IMR-90 (cell line): ENCODE data around the gene CSRP1. TPM values are rescaled to one million over a fixed set of nuclear protein-coding genes. Genes with fewer than 3 reads are reported as not detected.

Experiments
- ATAC-seq: fragments of 200-7000 bp; cut with Tn5 transposase; 2 replicates; pipeline ENCODE4 v1.9.1; 2020; ENCODE audit warnings: low read depth, mild to moderate bottlenecking, moderate library complexity
- BruUV-seq: library from RNA; stranded (reverse); fragments of 400-500 nt; replicated peaks from 2 replicates; lab custom pipeline; 2021; lab: Mats Ljungman, UMichigan
- CTCF ChIA-PET: fragments of 300-600 bp; formaldehyde crosslinking; extraction: SDS; loops from one replicate; lab custom pipeline; 2021; ENCODE audit warnings: antibody characterized with exemption; lab: Yijun Ruan, JAX
- POLR2A ChIA-PET: fragments of 300-600 bp; sonication (Branson Sonifier 250); formaldehyde crosslinking; loops from one replicate; lab custom pipeline; 2022; ENCODE audit warnings: antibody characterized with exemption; ENCODE audit not compliant: unreplicated experiment; lab: Charles Lee
- DNase-seq: peaks from one replicate; pipeline ENCODE4 v3.0.0; 2013
- H2AFZ ChIP-seq: replicated peaks from 2 replicates; pipeline ENCODE3; 2013; ENCODE audit warnings: low read length, mild to moderate bottlenecking; ENCODE audit not compliant: poor library complexity
- H2AK5ac ChIP-seq: 2 replicates; pipeline ENCODE4 v1.6.1; 2013; ENCODE audit warnings: low read depth, low read length, inconsistent platforms
- H2AK9ac ChIP-seq: replicated peaks from 2 replicates; pipeline ENCODE3; 2013; ENCODE audit warnings: mild to moderate bottlenecking, low read depth, low read length, moderate library complexity; ENCODE audit not compliant: poor library complexity
- H2BK120ac ChIP-seq: 2 replicates; pipeline ENCODE4 v1.6.1; 2013; ENCODE audit warnings: low read depth, low read length, inconsistent platforms
- H2BK15ac ChIP-seq: 3 replicates; pipeline ENCODE4 v1.6.1; 2013; ENCODE audit warnings: low read depth, low read length, inconsistent platforms
- H2BK20ac ChIP-seq: 2 replicates; pipeline ENCODE4 v1.6.1; 2013; ENCODE audit warnings: low read depth, mild to moderate bottlenecking, inconsistent platforms, low read length, moderate library complexity
- H2BK5ac ChIP-seq: 2 replicates; pipeline ENCODE4 v1.6.1; 2013; ENCODE audit warnings: mild to moderate bottlenecking, low read depth, low read length, inconsistent platforms; ENCODE audit not compliant: poor library complexity, severe bottlenecking
- H3K14ac ChIP-seq: replicated peaks from 2 replicates; pipeline ENCODE4 v1.6.1; 2013; ENCODE audit warnings: low read depth, low read length, inconsistent platforms
- H3K18ac ChIP-seq: 2 replicates; pipeline ENCODE4 v1.6.1; 2013; ENCODE audit warnings: low read depth, low read length, control low read depth
- H3K23ac ChIP-seq: 2 replicates; pipeline ENCODE4 v1.6.1; 2013; ENCODE audit warnings: low read depth, low read length, inconsistent platforms
- H3K27ac ChIP-seq: 2 replicates; pipeline ENCODE4 v1.5.1; 2013; ENCODE audit warnings: mild to moderate bottlenecking, control low read depth, low read length; ENCODE audit not compliant: insufficient read depth
- H3K27me3 ChIP-seq: 2 replicates; pipeline ENCODE4 v1.6.1; 2013; ENCODE audit warnings: low read length; ENCODE audit not compliant: control insufficient read depth, insufficient read depth
- H3K36me3 ChIP-seq: 2 replicates; pipeline ENCODE4 v1.6.1; 2013; ENCODE audit warnings: low read length, mixed read lengths; ENCODE audit not compliant: control insufficient read depth, insufficient read depth
- H3K4ac ChIP-seq: 2 replicates; pipeline ENCODE4 v1.6.1; 2013; ENCODE audit warnings: low read depth, low read length, inconsistent platforms
- H3K4me1 ChIP-seq: 2 replicates; pipeline ENCODE4 v1.6.1; 2013; ENCODE audit warnings: low read length, mixed read lengths; ENCODE audit not compliant: control insufficient read depth, insufficient read depth
- H3K4me2 ChIP-seq: 2 replicates; pipeline ENCODE4 v1.6.1; 2013; ENCODE audit warnings: low read depth, mild to moderate bottlenecking, control low read depth, low read length, moderate library complexity
- H3K4me3 ChIP-seq: 2 replicates; pipeline ENCODE4 v1.5.1; 2013; ENCODE audit warnings: low read depth, mild to moderate bottlenecking, control low read depth, low read length, moderate library complexity; ENCODE audit not compliant: insufficient read depth
- H3K56ac ChIP-seq: 2 replicates; pipeline ENCODE4 v1.6.1; 2013; ENCODE audit warnings: low read length, inconsistent platforms; ENCODE audit not compliant: insufficient read depth; ENCODE audit errors: extremely low read depth
- H3K79me1 ChIP-seq, 2 experiments: 2 replicates each; pipeline ENCODE4 v1.6.1; 2013; ENCODE audit warnings: low read length in 2 of 2, inconsistent platforms in 1 of 2, low read depth in 1 of 2
- H3K9ac ChIP-seq: 2 replicates; pipeline ENCODE4 v1.6.1; 2013; ENCODE audit warnings: low read depth, low read length, control low read depth
- H3K9me1 ChIP-seq: 2 replicates; pipeline ENCODE4 v1.6.1; 2013; ENCODE audit warnings: low read length, inconsistent platforms; ENCODE audit not compliant: insufficient read depth
- H3K9me3 ChIP-seq: 2 replicates; pipeline ENCODE4 v1.6.1; 2013; ENCODE audit warnings: low read length; ENCODE audit not compliant: control insufficient read depth, insufficient read depth
- H4K20me1 ChIP-seq: 2 replicates; pipeline ENCODE4 v1.6.1; 2013; ENCODE audit warnings: low read length, inconsistent platforms; ENCODE audit not compliant: insufficient read depth
- H4K5ac ChIP-seq: 2 replicates; pipeline ENCODE4 v1.6.1; 2013; ENCODE audit warnings: mild to moderate bottlenecking, low read depth, low read length, control low read depth
- H4K8ac ChIP-seq, 2 experiments: 2 replicates each; pipeline ENCODE4 v1.6.1; 2013; ENCODE audit warnings: low read depth in 2 of 2, low read length in 2 of 2, control low read depth in 1 of 2, inconsistent platforms in 1 of 2
- H4K91ac ChIP-seq: 2 replicates; pipeline ENCODE4 v1.6.1; 2013; ENCODE audit warnings: low read depth, low read length, inconsistent platforms; ENCODE audit not compliant: insufficient read depth
- BHLHE40 ChIP-seq: fragments of 150-350 bp; IDR thresholded peaks from 2 replicates; pipeline ENCODE4 v1.6.1; 2016; ENCODE audit warnings: mild to moderate bottlenecking, low read depth, low read length
- CEBPB ChIP-seq: IDR thresholded peaks from 2 replicates; pipeline ENCODE4 v1.6.1; 2012; ENCODE audit warnings: low read depth, low read length, improper control_type of control experiment
- CHD1 ChIP-seq: IDR thresholded peaks from 2 replicates; pipeline ENCODE4 v1.6.1; 2012; ENCODE audit warnings: low read depth, low read length, improper control_type of control experiment
- FOS ChIP-seq: fragments of 150-350 bp; IDR thresholded peaks from 2 replicates; pipeline ENCODE4 v1.6.1; 2016; ENCODE audit warnings: low read depth, low read length
- MAFK ChIP-seq: IDR thresholded peaks from 2 replicates; pipeline ENCODE4 v1.6.1; 2012; ENCODE audit warnings: low read depth, low read length, improper control_type of control experiment
- MXI1 ChIP-seq: IDR thresholded peaks from 2 replicates; pipeline ENCODE4 v1.6.1; 2012; ENCODE audit warnings: low read depth, mild to moderate bottlenecking, low read length, moderate library complexity, borderline replicate concordance
- POLR2A ChIP-seq: IDR thresholded peaks from 2 replicates; pipeline ENCODE4 v1.6.1; 2012; ENCODE audit warnings: mild to moderate bottlenecking, low read depth, low read length
- RCOR1 ChIP-seq: IDR thresholded peaks from 2 replicates; pipeline ENCODE4 v1.6.1; 2012; ENCODE audit warnings: mild to moderate bottlenecking, low read length, improper control_type of control experiment; ENCODE audit not compliant: insufficient replicate concordance
- RFX5 ChIP-seq: IDR thresholded peaks from 2 replicates; pipeline ENCODE4 v1.8.0; 2012; ENCODE audit warnings: low read depth, mild to moderate bottlenecking, low read length, moderate library complexity
- SMC3 ChIP-seq: fragments of 150-350 bp; IDR thresholded peaks from 2 replicates; pipeline ENCODE4 v1.6.1; 2016; ENCODE audit warnings: low read depth, mild to moderate bottlenecking, antibody characterized with exemption, low read length, moderate library complexity
- WGBS, 2 experiments: methylation state at CpG; one replicate each; pipeline versions ENCODE4 v1.1.5 to v1.1.7; 2013; ENCODE audit warnings: missing lambda C conversion rate in 2 of 2; ENCODE audit not compliant: insufficient read length in 1 of 2; ENCODE audit errors: extremely low coverage in 2 of 2; 5-methylcytosine and 5-hydroxymethylcytosine counted together
- dilution Hi-C: fragments of 300-500 bp; cut with HindIII; formaldehyde crosslinking; loops from one replicate; pipeline ENCODE4 v1.14.3; 2018; ENCODE audit warnings: low sequenced_read_pairs; ENCODE audit not compliant: unreplicated experiment
- in situ Hi-C: fragments of 300-500 bp; cut with MboI; formaldehyde crosslinking; loops from 3 replicates; pipeline ENCODE4 v1.14.3; 2019; ENCODE audit warnings: low sequenced_read_pairs, inconsistent platforms, mixed read lengths
- intact Hi-C: fragments of 100-400 bp; cut with micrococcal nuclease; formaldehyde crosslinking; loops from 2 replicates; pipeline ENCODE4 v1.10.0; 2022
- polyA plus RNA-seq, 3 experiments: library from polyadenylated mRNA; depleted of rRNA; stranded (reverse); fragments of >200 nt; gene quantifications; 2 replicates each; pipeline ENCODE4 v1.2.3, GENCODE V29; 2012; ENCODE audit warnings: low replicate concordance in 1 of 3
- total RNA-seq: library from RNA; depleted of rRNA; stranded (reverse); fragments of >200 nt; gene quantifications from 2 replicates; pipeline ENCODE4 v1.2.3, GENCODE V29; 2012
- TF ChIP-seq, protein P1 (sequence below): fragments of 150-350 bp; IDR thresholded peaks from 2 replicates; pipeline ENCODE4 v1.6.1; 2017; ENCODE audit warnings: mild to moderate bottlenecking, antibody characterized with exemption, low read length, low read depth
- TF ChIP-seq, protein P2 (sequence below): conservative IDR thresholded peaks from 2 replicates; pipeline ENCODE4 v1.5.1; 2012; ENCODE audit warnings: mild to moderate bottlenecking, low read depth, low read length, improper control_type of control experiment
- TF ChIP-seq, protein P3 (sequence below): fragments of 150-350 bp; IDR thresholded peaks from 2 replicates; pipeline ENCODE4 v1.6.1; 2016; ENCODE audit warnings: low read depth, mild to moderate bottlenecking, low read length, moderate library complexity, borderline replicate concordance

Gene CSRP1
- total and polyA plus RNA-seq, 2 of the 4 experiments (the other 2 are of a cell fraction): 1,037 to 1,498 TPM

DNA sequence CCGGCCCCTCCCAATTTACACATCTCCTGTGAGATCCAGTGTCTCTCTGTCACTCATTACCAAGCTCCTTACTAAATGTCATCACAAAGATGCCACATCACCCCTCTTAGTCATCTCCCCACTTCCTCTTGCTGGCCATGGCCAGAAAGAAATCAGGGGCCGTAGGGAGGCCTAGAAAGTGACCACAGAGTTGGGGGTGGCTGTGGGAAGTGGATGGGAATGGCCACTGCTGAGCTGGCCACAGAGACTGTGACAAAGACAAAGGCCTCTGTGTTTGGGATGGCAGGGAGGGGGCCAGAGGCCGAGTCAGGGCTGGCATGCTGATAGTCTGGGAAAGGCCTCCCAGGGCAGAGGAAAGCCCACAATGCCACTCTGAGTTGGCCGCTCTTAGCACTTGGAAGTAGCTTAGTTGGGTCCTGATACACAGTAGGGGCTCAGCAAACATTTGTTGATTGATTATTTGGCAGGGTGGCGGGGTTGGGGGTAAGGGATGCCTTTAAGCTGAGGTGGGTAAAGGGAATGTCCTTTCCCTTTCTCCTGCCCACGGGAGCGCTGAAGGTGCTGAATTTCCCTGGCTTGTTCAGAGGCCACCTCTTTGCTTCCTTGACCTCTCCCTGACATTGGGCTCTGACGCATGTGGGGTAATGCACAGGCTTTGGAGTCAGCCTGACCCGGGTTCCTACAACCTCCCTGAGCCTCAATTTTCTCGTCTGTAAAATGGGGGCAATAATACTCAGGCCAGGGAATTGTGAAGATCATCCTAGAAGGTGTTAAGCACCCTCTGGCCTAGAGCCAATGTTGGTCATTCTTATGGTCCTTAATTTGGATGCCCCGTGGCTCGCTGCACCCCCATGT lies 45.2 kb upstream of the CSRP1 start:
- H3K4me3 ChIP-seq: no peak overlapping the region
- 0 out of 2 replicates have a peak, but pooled peaks cover 2% of the 10 kb centered on the region for H3K36me3 ChIP-seq
- whole genome bisulfite sequencing, 2 experiments: 55% methylated on average over 2 of the region's 12 CpGs; no CpG with 5 or more reads in 1 of the 2 experiments
- ChIA-PET POLR2A (interaction anchor here (0.6 kb wide), 1 partner anchor 98 kb away, joined by 3 read pairs; no protein-coding TSS in a partner anchor), CTCF (interaction anchor here (0.8 kb wide), 1 partner anchor 17 kb away, joined by 4 read pairs; no protein-coding TSS in a partner anchor)
- peak overlapping the region; percentile 82 for H3K4ac ChIP-seq
- H4K91ac ChIP-seq: peak overlapping the region; percentile 77
- H2AFZ ChIP-seq: peak overlapping the region; percentile 68
- peak overlapping the region; percentile 88 for H3K27ac ChIP-seq
- H3K9me1 ChIP-seq: peaks cover 31% of the 10 kb centered on the region
- H3K56ac ChIP-seq: peak overlapping the region; percentile 30
- no peaks in the 10 kb centered on the region for H3K9me3 ChIP-seq
- H3K27me3 ChIP-seq: no peaks in the 10 kb centered on the region
- H2AK5ac ChIP-seq: peak overlapping the region; percentile 96
- intact Hi-C loops (no loop called here), in situ Hi-C loops (no loop called here), dilution Hi-C loops (no loop called here)
- peaks cover 16 to 81% of the 10 kb centered on the region in 2 experiments for H3K79me1 ChIP-seq
- DNase-seq (peak; percentile 93), ATAC-seq (peak; percentile 43)
- peak overlapping the region; percentile 73 for H4K5ac ChIP-seq
- H3K14ac ChIP-seq: peak overlapping the region; percentile 80
- H2BK20ac ChIP-seq: peak overlapping the region; percentile 86; the same call in 1 of the 2 replicates
- H4K8ac ChIP-seq: peak overlapping the region; percentile 41 to 91
- peaks cover 35% of the 10 kb centered on the region for H3K4me1 ChIP-seq
- peak overlapping the region; percentile 82 for H2BK5ac ChIP-seq
- peak overlapping the region; percentile 74 for H2AK9ac ChIP-seq
- H3K4me2 ChIP-seq: peak overlapping the region; percentile 20; the same call in 1 of the 2 replicates
- peak overlapping the region; percentile 21 for H3K9ac ChIP-seq
- H4K20me1 ChIP-seq: no peaks in the 10 kb centered on the region
- peak overlapping the region; percentile 79 for H2BK15ac ChIP-seq
- H2BK120ac ChIP-seq: peak overlapping the region; percentile 91
- peak overlapping the region; percentile 83 for H3K23ac ChIP-seq
- BruUV-seq: no TSS peak
- H3K18ac ChIP-seq: peak overlapping the region; percentile 11
- TF ChIP-seq SMC3 (0 out of 2 replicates have a peak, but pooled peaks have one; percentile 5), MXI1 (no peak), BHLHE40 (no peak; the same call in 1 of the 2 replicates), FOS (peak; percentile 42; the same call in 1 of the 2 replicates), CEBPB (peak; percentile 53; the same call in 1 of the 2 replicates), MAFK (0 out of 2 replicates have a peak, but pooled peaks have one; percentile 14), CHD1 (no peak), RFX5 (no peak), RCOR1 (no peak), POLR2A (0 out of 2 replicates have a peak, but pooled peaks have one; percentile 23)
- TF ChIP-seq, protein P1, sequence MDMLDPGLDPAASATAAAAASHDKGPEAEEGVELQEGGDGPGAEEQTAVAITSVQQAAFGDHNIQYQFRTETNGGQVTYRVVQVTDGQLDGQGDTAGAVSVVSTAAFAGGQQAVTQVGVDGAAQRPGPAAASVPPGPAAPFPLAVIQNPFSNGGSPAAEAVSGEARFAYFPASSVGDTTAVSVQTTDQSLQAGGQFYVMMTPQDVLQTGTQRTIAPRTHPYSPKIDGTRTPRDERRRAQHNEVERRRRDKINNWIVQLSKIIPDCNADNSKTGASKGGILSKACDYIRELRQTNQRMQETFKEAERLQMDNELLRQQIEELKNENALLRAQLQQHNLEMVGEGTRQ: no peak
- TF ChIP-seq, protein P2, sequence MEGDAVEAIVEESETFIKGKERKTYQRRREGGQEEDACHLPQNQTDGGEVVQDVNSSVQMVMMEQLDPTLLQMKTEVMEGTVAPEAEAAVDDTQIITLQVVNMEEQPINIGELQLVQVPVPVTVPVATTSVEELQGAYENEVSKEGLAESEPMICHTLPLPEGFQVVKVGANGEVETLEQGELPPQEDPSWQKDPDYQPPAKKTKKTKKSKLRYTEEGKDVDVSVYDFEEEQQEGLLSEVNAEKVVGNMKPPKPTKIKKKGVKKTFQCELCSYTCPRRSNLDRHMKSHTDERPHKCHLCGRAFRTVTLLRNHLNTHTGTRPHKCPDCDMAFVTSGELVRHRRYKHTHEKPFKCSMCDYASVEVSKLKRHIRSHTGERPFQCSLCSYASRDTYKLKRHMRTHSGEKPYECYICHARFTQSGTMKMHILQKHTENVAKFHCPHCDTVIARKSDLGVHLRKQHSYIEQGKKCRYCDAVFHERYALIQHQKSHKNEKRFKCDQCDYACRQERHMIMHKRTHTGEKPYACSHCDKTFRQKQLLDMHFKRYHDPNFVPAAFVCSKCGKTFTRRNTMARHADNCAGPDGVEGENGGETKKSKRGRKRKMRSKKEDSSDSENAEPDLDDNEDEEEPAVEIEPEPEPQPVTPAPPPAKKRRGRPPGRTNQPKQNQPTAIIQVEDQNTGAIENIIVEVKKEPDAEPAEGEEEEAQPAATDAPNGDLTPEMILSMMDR: no peak
- TF ChIP-seq, protein P3, sequence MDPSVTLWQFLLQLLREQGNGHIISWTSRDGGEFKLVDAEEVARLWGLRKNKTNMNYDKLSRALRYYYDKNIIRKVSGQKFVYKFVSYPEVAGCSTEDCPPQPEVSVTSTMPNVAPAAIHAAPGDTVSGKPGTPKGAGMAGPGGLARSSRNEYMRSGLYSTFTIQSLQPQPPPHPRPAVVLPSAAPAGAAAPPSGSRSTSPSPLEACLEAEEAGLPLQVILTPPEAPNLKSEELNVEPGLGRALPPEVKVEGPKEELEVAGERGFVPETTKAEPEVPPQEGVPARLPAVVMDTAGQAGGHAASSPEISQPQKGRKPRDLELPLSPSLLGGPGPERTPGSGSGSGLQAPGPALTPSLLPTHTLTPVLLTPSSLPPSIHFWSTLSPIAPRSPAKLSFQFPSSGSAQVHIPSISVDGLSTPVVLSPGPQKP: no peak
